Measurements from ENCODE around the gene HAUS3. TPM values are rescaled to one million over a fixed set of nuclear protein-coding genes. Genes with fewer than 3 reads are reported as not detected.
"Not testable (repeated sequence)": the region's sequence is repeated elsewhere in the genome, so short reads cannot be mapped to it uniquely, and the experiment has no call there.

Gene HAUS3
- total RNA-seq, 6 experiments from 2014 or later = 6.9 to 10.8 (median 8.6) TPM

GRCh38 chr4:2236944-2237666, 4.8 kb downstream of the HAUS3 start:
- Mint-ChIP-seq H3K4me3 (no peak overlapping the region), H3K9me3 (no peaks in the 10 kb centered on the region), H3K27ac (peak overlapping the region; percentile 53), H3K4me1 (ENCODE audit: low read depth) (peaks cover 38% of the 10 kb centered on the region), H3K36me3 (ENCODE audit: low read depth) (peaks cover 40% of the 10 kb centered on the region), H3K27me3 (ENCODE audit: insufficient read depth) (peaks cover 2% of the 10 kb centered on the region; the same call in 1 of the 2 replicates)
- TF ChIP-seq, protein P1, sequence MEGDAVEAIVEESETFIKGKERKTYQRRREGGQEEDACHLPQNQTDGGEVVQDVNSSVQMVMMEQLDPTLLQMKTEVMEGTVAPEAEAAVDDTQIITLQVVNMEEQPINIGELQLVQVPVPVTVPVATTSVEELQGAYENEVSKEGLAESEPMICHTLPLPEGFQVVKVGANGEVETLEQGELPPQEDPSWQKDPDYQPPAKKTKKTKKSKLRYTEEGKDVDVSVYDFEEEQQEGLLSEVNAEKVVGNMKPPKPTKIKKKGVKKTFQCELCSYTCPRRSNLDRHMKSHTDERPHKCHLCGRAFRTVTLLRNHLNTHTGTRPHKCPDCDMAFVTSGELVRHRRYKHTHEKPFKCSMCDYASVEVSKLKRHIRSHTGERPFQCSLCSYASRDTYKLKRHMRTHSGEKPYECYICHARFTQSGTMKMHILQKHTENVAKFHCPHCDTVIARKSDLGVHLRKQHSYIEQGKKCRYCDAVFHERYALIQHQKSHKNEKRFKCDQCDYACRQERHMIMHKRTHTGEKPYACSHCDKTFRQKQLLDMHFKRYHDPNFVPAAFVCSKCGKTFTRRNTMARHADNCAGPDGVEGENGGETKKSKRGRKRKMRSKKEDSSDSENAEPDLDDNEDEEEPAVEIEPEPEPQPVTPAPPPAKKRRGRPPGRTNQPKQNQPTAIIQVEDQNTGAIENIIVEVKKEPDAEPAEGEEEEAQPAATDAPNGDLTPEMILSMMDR (IDR thresholded peaks at IDR 0.05) = no peak
- DNase-seq = no peak

DNA sequence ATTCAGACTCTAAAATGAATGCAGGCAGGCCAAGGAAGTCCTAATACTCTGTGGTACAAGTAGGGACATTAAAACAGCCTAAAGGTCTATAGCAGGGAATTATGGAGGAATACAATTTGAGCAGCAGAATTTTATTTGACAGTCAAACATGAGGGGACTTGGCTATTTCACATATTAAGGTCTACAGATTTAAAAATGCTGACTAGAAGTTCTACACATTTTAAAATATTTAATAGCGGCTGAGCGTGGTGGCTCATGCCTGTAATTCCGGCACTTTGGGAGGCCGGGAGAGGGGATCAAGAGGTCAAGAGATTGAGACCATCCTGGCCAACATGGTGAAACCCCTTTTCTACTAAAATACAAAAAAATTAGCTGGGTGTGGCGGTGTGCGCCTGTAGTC, 10.8 kb downstream of the HAUS3 start:
- peaks cover 19% of the 10 kb centered on the region for H3K36me3 Mint-ChIP-seq (ENCODE audit: low read depth)
- no peaks in the 10 kb centered on the region for H3K4me1 Mint-ChIP-seq (ENCODE audit: low read depth)
- no peaks in the 10 kb centered on the region for H3K27me3 Mint-ChIP-seq (ENCODE audit: insufficient read depth)
- H3K9me3 Mint-ChIP-seq = no peaks in the 10 kb centered on the region
- H3K4me3 Mint-ChIP-seq = no peak overlapping the region
- H3K27ac Mint-ChIP-seq = no peak overlapping the region
- no peak for DNase-seq
- TF ChIP-seq, protein P1 (IDR thresholded peaks at IDR 0.05) = no peak

DNA sequence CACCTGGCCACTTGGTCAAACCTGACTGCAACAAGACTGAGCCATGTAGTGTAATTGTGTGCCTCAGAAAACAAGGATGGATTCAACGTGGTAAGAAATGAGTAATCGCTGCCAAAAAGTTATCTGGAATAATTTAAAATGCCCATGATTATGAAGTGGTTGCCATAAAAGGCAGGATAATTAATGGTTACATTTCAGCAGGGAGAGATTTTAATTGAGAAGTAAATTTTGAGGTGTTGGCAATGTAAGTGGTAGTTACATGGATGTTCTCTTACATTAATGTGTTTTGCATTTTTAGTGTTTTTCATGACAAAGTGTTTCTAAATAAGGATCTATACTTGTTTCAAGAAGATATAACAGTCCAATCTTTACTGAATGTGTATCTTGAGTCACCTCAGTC, 15.7 kb downstream of the HAUS3 start:
- Mint-ChIP-seq H3K36me3 (ENCODE audit: low read depth) (no peaks in the 10 kb centered on the region), H3K27me3 (ENCODE audit: insufficient read depth) (no peaks in the 10 kb centered on the region; the same call in 1 of the 2 replicates), H3K4me3 (no peak overlapping the region), H3K9me3 (no peaks in the 10 kb centered on the region), H3K27ac (no peak overlapping the region), H3K4me1 (ENCODE audit: low read depth) (no peaks in the 10 kb centered on the region)
- DNase-seq = no peak
- TF ChIP-seq, protein P1 (IDR thresholded peaks at IDR 0.05) = no peak

- DNase-seq = no peak
- Mint-ChIP-seq H3K36me3 (ENCODE audit: low read depth) (no peaks in the 10 kb centered on the region), H3K4me3 (no peak overlapping the region), H3K9me3 (no peaks in the 10 kb centered on the region), H3K27me3 (ENCODE audit: insufficient read depth) (no peaks in the 10 kb centered on the region; the same call in 1 of the 2 replicates), H3K4me1 (ENCODE audit: low read depth) (peaks cover 12% of the 10 kb centered on the region), H3K27ac (no peak overlapping the region)
- TF ChIP-seq, protein P1 (IDR thresholded peaks at IDR 0.05) = no peak
These were observed 19.1 kb downstream of the HAUS3 start for GRCh38 chr4:2222838-2223237.

GRCh38 chr4:2221378-2221777, 20.5 kb downstream of the HAUS3 start:
- H3K27me3 Mint-ChIP-seq (ENCODE audit: insufficient read depth); H3K4me3 Mint-ChIP-seq; H3K9me3 Mint-ChIP-seq; DNase-seq; H3K27ac Mint-ChIP-seq; H3K36me3 Mint-ChIP-seq (ENCODE audit: low read depth): not testable (repeated sequence)
- H3K4me1 Mint-ChIP-seq (ENCODE audit: low read depth) = peaks cover 17% of the 10 kb centered on the region

DNA sequence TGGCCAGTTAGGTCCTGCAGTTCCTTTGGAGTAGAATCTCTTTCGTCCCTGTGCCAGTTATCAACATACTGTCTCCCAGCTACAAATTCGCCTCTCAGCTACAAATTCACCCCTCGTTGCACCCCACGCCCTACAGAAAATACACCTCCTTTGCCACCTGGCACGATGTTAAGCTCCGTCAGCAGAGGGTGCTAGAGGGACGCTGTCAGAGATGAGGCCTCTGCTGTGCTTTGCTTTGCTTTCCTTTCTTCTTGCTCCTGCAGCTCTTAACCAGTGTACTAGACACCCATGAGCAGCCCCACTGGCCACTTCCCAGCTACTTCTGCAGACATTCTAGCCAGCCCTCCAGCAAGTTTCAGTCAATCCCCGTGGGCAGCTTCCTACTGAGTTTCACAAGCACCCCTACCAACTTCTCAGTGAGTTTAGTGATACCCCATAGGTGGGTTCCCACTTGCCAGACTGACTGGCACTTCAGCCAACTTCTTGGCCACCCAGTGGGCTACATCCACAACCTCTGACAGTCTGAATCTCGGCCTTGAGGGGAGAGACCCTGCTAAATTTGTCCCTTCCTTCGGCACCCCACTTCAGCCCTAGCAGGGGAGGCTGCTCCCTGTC, 21.8 kb downstream of the HAUS3 start:
- peak; percentile 71 for DNase-seq
- TF ChIP-seq, protein P1 (IDR thresholded peaks at IDR 0.05) = peak; percentile 88
- H3K4me3 Mint-ChIP-seq = no peak overlapping the region
- H3K36me3 Mint-ChIP-seq (ENCODE audit: low read depth) = no peaks in the 10 kb centered on the region
- no peaks in the 10 kb centered on the region; the same call in 1 of the 2 replicates for H3K27me3 Mint-ChIP-seq (ENCODE audit: insufficient read depth)
- H3K9me3 Mint-ChIP-seq = no peaks in the 10 kb centered on the region
- no peak overlapping the region for H3K27ac Mint-ChIP-seq
- H3K4me1 Mint-ChIP-seq (ENCODE audit: low read depth) = peaks cover 17% of the 10 kb centered on the region
